SU-DHL-6 (cell line): ENCODE measurements around the gene SCYL2.

Experiments
- H2AFZ ChIP-seq: fragments of 200-600 bp; sonication (generic); 2 replicates; pipeline ENCODE4 v1.6.1; 2014; ENCODE audit warnings: low read depth, mild to moderate bottlenecking, moderate library complexity, mixed read lengths, antibody characterized with exemption, low read length; ENCODE audit not compliant: severe bottlenecking
- H3F3A ChIP-seq: fragments of 200-600 bp; shearing (Covaris generic); 2 replicates; pipeline ENCODE4 v1.6.0; 2016; ENCODE audit warnings: antibody characterized with exemption, mild to moderate bottlenecking; ENCODE audit not compliant: insufficient read depth
- H3K27ac ChIP-seq: fragments of 200-600 bp; sonication (generic); 2 replicates; pipeline ENCODE4 v1.5.1; 2016; ENCODE audit warnings: low read depth, mild to moderate bottlenecking, low read length, moderate library complexity, mixed read lengths
- H3K27me3 ChIP-seq: fragments of 200-600 bp; sonication (generic), shearing (Covaris generic); 2 replicates; pipeline ENCODE4 v1.6.0; 2014; ENCODE audit warnings: mild to moderate bottlenecking, low read length
- H3K36me3 ChIP-seq: fragments of 200-600 bp; sonication (generic); 2 replicates; pipeline ENCODE4 v1.6.1; 2014; ENCODE audit warnings: mild to moderate bottlenecking, low read length, mixed read lengths
- H3K4me2 ChIP-seq: fragments of 300-600, 200-600 bp; shearing (Covaris generic), sonication (generic); 2 replicates; pipeline ENCODE4 v1.6.0; 2014; ENCODE audit warnings: low read length, low read depth, mild to moderate bottlenecking; ENCODE audit not compliant: poor library complexity, severe bottlenecking
- H3K4me3 ChIP-seq: fragments of 200-600 bp; sonication (generic); 2 replicates; pipeline ENCODE4 v1.5.1; 2014; ENCODE audit warnings: antibody characterized with exemption, low read length, mild to moderate bottlenecking, mixed read lengths; ENCODE audit not compliant: insufficient read depth, poor library complexity, severe bottlenecking
- H3K79me2 ChIP-seq: fragments of 200-600 bp; sonication (generic); 2 replicates; pipeline ENCODE4 v1.6.1; 2014; ENCODE audit warnings: mild to moderate bottlenecking, low read length, moderate library complexity; ENCODE audit not compliant: insufficient read depth
- H3K9ac ChIP-seq: fragments of 200-600 bp; sonication (generic); 2 replicates; pipeline ENCODE4 v1.7.0; 2014; ENCODE audit warnings: mild to moderate bottlenecking, low read length
- H3K9me2 ChIP-seq: fragments of 200-600 bp; sonication (generic); replicated peaks from 2 replicates; pipeline ENCODE4 v1.6.1; 2014; ENCODE audit warnings: low read length; ENCODE audit not compliant: insufficient read depth
- H3K9me3 ChIP-seq: fragments of 200-600 bp; sonication (generic); 2 replicates; pipeline ENCODE4 v1.6.1; 2014; ENCODE audit warnings: low read length, mixed read lengths; ENCODE audit not compliant: insufficient read depth
- H4K20me1 ChIP-seq: fragments of 200-600 bp; sonication (generic); 2 replicates; pipeline ENCODE4 v1.6.1; 2014; ENCODE audit warnings: low read depth, mild to moderate bottlenecking, antibody characterized with exemption, low read length, moderate library complexity, mixed read lengths
- EZH2phosphoT487 ChIP-seq: fragments of 200-600 bp; sonication (generic), shearing (Covaris generic); conservative IDR thresholded peaks from 2 replicates; pipeline ENCODE4 v1.6.1; 2018; ENCODE audit warnings: mild to moderate bottlenecking, antibody characterized with exemption, low read length, moderate library complexity, mixed read lengths
- TF ChIP-seq, protein P1 (sequence below): fragments of 200-600 bp; sonication (generic); IDR thresholded peaks from one replicate; pipeline ENCODE4 v1.5.1; 2017; ENCODE audit warnings: antibody characterized with exemption, mild to moderate bottlenecking, low read length, moderate library complexity; ENCODE audit not compliant: insufficient read depth, poor library complexity, severe bottlenecking

SCYL2 gene

DNA sequence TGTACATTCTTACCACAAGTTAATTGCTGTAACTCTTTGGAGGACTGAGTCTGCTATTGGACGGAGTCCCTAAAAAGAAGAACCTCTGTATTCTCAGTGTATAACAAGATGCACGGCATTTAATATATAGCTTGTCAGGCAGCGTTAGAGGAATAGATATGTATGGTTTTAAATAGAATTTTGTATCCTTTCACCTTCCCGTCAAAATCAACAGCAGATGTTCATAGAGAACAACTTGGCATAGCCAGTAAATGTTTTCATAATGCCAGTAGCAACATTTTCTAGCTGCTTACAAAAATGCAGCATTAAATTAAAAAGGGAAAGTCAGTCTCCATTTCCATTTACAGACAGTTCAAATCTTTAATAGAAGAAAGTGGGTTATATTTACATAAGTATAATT lies 6.8 kb downstream of the SCYL2 start:
- H3K27me3 ChIP-seq = no peaks in the 10 kb centered on the region
- TF ChIP-seq, protein P1, sequence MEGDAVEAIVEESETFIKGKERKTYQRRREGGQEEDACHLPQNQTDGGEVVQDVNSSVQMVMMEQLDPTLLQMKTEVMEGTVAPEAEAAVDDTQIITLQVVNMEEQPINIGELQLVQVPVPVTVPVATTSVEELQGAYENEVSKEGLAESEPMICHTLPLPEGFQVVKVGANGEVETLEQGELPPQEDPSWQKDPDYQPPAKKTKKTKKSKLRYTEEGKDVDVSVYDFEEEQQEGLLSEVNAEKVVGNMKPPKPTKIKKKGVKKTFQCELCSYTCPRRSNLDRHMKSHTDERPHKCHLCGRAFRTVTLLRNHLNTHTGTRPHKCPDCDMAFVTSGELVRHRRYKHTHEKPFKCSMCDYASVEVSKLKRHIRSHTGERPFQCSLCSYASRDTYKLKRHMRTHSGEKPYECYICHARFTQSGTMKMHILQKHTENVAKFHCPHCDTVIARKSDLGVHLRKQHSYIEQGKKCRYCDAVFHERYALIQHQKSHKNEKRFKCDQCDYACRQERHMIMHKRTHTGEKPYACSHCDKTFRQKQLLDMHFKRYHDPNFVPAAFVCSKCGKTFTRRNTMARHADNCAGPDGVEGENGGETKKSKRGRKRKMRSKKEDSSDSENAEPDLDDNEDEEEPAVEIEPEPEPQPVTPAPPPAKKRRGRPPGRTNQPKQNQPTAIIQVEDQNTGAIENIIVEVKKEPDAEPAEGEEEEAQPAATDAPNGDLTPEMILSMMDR = no peak
- no peak for TF ChIP-seq EZH2phosphoT487
- no peaks in the 10 kb centered on the region for H3K9me3 ChIP-seq
- peaks cover 7% of the 10 kb centered on the region for H4K20me1 ChIP-seq
- H3K9me2 ChIP-seq = no peaks in the 10 kb centered on the region
- no peak overlapping the region for H3K4me3 ChIP-seq
- no peak overlapping the region for H3K9ac ChIP-seq
- no peak overlapping the region for H3K27ac ChIP-seq
- no peak overlapping the region for H2AFZ ChIP-seq
- H3K36me3 ChIP-seq = no peaks in the 10 kb centered on the region; the same call in 1 of the 2 replicates
- peaks cover 89% of the 10 kb centered on the region for H3K79me2 ChIP-seq
- H3K4me2 ChIP-seq = no peak overlapping the region
- H3F3A ChIP-seq = no peaks in the 10 kb centered on the region

DNA sequence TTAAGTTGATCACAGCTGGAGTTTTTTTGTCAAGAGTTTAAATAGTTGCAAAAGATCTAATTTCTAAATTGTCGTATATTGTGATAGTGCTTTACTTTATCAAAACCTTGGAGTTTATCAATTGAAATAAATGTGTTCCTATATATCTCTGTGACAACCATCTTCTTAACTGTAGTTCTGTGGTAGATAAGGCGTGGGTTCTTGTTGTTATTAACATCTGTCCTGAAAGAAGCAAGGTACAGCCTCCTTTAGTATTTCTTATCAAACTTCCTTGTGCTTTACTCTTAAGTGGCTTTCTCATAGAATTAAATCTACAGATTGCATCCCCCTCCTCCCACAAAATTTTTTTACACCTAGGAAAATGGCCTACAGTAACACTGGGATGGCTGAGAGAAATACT lies 7.3 kb downstream of the SCYL2 start:
- H3K27me3 ChIP-seq = no peaks in the 10 kb centered on the region
- H3K79me2 ChIP-seq = peaks cover 89% of the 10 kb centered on the region
- no peak overlapping the region for H3K4me2 ChIP-seq
- no peak overlapping the region for H3K9ac ChIP-seq
- no peaks in the 10 kb centered on the region for H3K9me2 ChIP-seq
- H4K20me1 ChIP-seq = peaks cover 2% of the 10 kb centered on the region
- TF ChIP-seq, protein P1 = no peak
- TF ChIP-seq EZH2phosphoT487 = no peak
- no peak overlapping the region for H3K27ac ChIP-seq
- no peak overlapping the region for H3K4me3 ChIP-seq
- no peak overlapping the region for H2AFZ ChIP-seq
- H3K9me3 ChIP-seq = no peaks in the 10 kb centered on the region
- H3F3A ChIP-seq = no peaks in the 10 kb centered on the region
- no peaks in the 10 kb centered on the region; the same call in 1 of the 2 replicates for H3K36me3 ChIP-seq

DNA sequence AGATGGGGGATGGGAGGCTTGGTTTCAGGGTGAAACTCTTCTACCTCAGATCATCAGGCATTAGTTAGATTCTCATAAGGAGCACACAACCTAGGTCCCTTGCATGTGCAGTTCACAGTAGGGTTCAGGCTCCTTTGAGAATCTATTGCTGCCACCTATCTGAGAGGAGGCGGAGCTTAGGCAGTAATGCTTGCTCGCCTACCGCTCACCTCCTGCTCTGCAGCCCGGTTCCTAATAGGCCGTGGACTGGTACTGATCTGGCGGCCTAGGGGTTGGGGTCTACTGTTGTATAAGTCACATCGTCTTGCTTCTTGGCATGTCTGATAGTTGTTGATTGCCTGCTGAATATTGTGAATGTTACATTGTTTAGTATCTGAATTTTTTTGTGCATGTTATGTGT lies 12.2 kb downstream of the SCYL2 start:
- H3K4me2 ChIP-seq = no peak overlapping the region
- H3F3A ChIP-seq = no peaks in the 10 kb centered on the region
- no peaks in the 10 kb centered on the region for H3K9me3 ChIP-seq
- H3K9ac ChIP-seq = no peak overlapping the region
- H4K20me1 ChIP-seq = no peaks in the 10 kb centered on the region
- no peak overlapping the region for H2AFZ ChIP-seq
- H3K9me2 ChIP-seq = no peaks in the 10 kb centered on the region
- no peak overlapping the region for H3K4me3 ChIP-seq
- no peak overlapping the region for H3K27ac ChIP-seq
- no peaks in the 10 kb centered on the region for H3K36me3 ChIP-seq
- peaks cover 75% of the 10 kb centered on the region for H3K79me2 ChIP-seq
- no peak for TF ChIP-seq EZH2phosphoT487
- TF ChIP-seq, protein P1 = no peak
- H3K27me3 ChIP-seq = no peaks in the 10 kb centered on the region
